Dermis blood vessel endothelial cell (primary cell): ENCODE measurements around the gene ZNF484. TPM values are rescaled to one million over a fixed set of nuclear protein-coding genes. Genes with fewer than 3 reads are reported as not detected.
"Not testable (repeated sequence)": the region's sequence is repeated elsewhere in the genome, so short reads cannot be mapped to it uniquely, and the experiment has no call there.

Experiments used
- DNase-seq: peaks from one replicate; pipeline ENCODE4 v3.0.0; 2010
- total RNA-seq: library from RNA; depleted of rRNA; stranded (reverse); fragments of >200 nt; gene quantifications from 2 replicates; pipeline ENCODE4 v1.2.3, GENCODE V29; 2014

The ZNF484 gene
- 15.0 and 15.4 TPM in 2 replicates for total RNA-seq

- peak; percentile 99 for DNase-seq
These were observed at the start of gene ZNF484 for GRCh38 chr9:92877531-92878430. Gene ZNF484, minus strand, starts transcription at chr9:92878038. Its CDS starts 3,009 bp downstream, at chr9:92875029.

DNA sequence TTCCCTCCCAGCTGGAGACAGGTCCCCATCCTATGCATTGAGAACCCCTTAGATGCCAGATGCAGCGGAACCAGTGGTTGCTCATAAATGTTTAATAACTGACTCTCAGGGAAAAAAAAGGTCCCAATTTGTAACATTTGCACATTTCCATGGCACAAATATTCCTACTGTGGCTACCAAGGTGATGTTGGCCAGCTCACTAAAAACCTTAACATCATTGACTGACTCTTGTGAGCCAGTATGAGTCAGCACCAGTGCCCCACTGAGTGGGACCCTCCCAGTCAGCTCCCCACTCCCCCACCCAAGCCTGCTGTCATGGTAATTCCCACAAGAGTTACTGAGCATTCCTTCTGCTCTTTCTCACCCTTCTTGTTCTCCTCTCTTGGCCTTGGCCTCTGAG is 42.6 kb upstream of the ZNF484 start:
- DNase-seq = no peak

DNA sequence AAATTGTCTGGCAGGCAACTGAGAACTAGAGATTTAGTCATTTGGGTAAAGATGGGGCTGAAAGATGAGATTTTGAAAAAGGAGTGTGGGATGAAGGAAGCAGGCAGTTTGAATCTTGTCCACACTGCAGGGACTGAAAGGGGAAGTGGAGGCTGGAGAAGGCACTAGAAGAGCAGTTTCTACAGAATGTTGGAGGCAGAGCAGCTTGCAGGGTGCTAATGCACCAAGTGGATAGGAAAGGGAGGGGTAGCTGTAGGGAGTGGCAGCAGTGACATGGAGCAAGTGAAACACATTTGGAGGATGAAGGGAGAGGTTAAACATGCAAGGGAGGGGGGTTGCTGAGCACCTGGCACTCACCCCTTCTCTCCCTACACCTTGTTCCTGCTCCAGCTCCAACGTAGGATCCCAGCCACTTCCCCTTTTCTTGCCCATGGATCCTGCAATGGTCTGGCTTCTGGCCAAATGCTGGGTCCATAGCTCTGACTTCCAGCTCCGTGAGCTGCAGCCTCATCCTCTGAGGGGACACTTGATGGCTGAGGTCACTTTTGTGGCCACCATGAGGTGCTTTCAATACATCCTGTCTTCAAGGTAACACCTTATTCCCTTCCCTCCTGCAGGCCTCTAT is 39.5 kb upstream of the ZNF484 start:
- DNase-seq = no peak

DNA sequence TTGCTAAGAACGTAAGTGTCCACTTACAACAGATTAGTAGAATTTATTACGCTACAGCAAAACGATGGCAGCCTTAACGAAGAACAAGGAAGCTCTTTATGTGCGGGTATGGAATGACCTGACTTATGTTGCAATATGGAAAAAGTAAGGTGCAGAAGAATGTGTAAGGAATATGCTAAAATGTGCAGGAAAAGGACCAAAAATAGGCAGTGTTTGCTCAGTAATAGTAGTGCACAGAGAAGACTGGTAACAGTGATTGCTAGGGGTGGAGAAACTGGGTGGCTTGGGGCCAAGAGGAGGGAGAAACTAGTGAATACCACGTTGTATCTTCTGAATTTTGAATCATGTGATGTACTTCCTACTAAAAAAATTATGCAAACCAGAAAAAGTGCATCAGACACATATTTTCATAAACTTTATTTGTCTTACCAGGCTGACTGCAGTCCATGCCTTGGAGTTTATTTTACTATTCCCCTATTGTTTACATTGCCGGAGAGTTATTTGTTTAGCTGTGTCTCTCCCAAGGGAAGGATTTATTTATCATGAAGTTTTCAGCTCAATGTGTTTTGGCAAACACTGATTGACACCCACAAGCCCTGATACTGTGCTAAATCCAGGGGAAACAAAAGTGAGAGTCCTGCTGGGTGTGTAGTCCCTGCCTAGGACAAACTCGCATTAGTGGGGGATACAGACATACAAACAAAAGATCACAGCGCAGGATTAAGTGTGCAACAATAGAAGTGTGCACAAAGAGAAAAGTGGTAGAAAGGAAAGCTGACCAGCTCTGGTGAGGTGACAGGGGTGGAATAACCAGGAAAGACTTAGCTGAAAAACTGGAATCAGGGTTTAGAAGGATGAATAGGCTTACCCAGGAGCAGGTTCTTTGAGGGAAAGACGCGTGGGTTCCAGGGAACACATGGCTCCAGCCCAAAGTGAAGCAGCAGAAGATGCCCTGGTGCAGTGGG is 34.0 kb upstream of the ZNF484 start:
- no peak for DNase-seq

DNA sequence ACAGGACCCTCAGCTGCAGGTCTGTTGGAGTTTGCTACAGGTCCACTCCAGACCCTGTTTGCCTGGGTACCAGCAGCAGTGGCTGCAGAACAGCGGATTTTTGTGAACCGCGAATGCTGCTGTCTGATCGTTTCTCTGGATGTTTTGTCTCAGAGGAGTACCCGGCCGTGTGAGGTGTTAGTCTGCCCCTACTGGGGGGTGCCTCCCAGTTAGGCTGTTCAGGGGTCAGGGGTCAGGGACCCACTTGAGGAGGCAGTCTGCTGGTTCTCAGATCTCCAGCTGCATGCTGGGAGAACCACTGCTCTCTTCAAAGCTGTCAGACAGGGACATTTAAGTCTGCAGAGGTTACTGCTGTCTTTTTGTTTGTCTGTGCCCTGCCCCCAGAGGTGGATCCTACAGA is 27.3 kb upstream of the ZNF484 start:
- DNase-seq = not testable (repeated sequence)

DNA sequence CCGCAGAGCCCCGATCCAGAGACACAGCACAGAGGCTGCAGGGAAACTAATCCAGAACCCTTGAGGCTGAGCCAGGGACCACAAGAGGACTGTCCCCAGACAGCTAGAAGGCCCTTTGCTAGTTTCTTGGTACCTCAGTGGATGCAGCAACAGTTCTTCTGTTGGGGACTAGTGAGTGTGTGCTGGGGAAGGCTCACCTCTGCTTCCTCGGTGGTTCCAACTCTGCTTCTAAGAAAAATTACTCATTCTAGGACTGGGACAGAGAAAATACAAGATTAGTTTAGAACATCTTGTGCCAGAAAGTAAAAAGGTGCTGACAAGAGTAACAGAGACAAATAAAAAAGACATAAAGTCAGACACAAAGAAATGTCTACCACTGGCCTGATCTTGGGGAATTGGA is 19.5 kb upstream of the ZNF484 start:
- DNase-seq = no peak

GRCh38 chr9:92895812-92896436 is 18.1 kb upstream of the ZNF484 start:
- no peak for DNase-seq

DNA sequence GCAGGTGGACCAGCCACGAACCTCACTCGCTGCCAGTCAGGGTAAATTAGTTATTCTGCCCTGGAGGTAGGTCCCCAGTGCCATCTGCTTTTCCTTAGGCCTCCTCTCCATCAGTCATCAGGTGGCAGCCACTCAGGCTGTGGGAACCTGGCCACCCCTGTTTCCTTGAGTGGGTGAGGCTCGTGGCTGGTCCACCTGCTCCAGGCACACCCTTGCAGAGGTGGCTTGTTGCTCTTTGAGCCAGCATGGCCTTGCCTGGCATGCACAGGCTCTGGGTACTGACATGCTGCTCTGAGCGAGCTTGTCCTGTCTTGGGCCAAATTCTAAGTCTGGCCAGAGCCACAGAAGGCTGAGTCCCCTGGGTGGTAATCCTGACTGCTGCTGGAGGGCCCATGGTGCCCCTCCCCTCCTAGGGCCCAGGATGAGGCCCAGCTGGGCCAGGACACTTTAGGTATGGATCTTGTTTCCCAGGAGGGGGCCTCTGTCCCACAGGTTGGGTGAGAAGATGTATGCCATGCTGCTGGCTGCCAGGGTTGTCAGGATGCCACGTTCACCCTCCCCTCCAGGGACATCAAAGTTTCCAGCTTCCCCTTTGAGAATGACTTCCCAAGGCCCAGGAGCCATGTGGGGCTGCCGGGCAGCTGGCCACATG is 17.0 kb upstream of the ZNF484 start:
- DNase-seq = no peak

DNA sequence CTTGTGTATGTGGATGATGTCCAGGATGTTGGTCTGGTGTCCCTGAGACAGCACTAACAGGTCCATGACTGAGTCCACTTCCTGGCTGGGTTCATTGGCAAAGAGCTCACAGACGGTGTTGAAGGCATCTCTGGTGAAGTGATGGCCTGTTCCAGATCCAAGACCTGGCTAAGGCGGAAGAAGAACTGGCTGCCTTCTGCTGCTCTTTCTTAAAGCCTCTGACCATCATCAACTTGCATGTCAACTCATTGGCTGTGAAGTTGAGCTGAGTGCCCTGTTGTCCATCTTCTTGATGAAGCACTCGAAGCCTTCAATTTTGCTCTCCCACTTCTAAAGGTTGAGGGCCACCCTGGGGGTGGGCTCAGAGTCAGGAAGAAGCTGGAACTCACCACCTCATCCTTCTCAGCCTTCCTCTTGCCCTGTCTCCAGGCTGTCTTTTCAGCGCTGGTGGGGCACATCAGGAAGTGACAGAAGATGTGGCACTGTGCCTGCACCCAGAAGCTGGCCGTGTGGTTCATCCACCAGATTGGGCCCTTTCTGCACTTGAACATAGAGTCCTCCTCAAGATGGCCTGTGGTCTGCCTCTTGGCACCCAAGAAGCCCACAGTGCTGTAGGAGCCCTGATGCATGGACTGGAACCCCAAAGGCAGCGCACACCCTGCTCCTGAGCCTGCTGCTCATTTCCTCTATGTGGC is 16.2 kb upstream of the ZNF484 start:
- not testable (repeated sequence) for DNase-seq

GRCh38 chr9:92892276-92892675 is 14.4 kb upstream of the ZNF484 start:
- DNase-seq = not testable (repeated sequence)

DNA sequence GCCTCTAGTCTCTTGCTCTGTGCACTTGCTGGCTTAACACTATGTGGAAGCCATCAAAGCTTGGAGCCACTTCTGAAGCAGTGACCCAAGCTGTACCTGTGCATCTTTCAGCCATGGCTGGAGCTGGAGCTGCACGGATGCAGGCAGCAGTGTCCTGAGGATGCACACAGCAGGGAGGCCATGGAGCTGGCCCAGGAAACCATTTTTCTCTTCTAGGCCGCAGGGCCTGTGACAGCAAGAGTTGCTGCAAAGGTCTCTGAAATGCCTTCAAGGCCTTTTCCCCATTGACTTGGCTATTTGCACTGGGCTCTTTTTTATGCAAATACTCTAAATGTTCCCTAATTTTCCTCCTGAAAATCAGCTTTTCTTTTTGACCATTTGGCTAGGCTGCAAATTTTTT is 12.9 kb upstream of the ZNF484 start:
- no peak for DNase-seq

DNA sequence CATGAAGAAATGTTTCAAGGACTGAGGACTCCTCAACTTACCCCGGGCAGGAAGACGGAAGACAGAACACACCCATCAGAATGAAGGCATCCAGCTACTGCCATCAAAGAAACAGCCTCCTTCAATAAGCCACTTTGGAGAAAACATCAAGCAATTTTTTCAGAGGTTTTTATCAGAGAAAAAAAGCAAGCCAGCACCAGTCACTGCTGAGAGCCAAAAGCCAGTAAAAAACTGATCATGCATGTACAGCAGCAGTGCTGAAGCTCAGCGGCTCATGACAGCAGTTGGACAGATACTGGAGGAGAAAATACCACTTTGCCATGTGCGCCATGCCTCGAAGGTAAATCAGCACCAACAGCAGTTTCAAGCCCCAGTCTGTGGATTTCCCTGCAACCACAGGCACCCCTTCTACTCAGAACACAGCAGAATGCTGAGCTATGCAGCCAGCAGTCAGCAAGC is 10.1 kb upstream of the ZNF484 start:
- no peak for DNase-seq

DNA sequence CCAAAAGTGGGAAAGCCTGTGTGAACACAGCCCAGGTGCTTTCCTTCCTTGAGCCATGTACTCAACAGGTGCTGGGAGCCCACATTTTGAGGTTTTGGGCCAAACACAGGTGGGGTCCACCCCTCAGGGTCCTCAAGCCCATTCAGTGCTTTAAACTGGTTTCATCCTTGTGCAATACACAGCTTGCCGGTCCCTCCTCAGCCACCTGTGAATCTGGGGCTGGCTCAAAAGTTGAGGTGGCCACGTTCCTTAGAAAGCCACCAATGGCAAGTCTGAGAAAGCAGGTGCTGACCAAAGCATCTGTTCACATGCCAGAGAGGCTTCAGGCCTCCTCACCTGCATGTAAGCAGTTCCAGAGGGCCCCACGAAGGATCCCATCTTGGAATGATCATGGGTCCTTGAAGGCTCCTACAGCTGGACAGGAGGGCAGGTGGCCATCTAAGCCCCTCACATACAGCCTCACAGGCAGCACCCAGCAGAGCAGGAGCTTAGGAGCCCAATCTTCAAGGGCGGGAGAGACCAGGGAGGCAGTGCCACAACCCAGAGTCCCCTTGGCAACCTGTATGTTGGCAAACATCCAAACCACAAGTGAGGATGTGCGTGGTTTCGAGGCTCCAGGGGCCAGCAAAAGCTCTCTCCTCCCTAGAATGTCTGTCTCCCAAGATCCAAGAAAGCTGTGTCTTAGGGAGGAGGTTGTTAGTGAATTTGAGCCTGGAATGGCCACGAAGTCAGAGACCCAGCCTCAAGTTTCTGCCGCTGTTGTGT is 9.2 kb upstream of the ZNF484 start:
- not testable (repeated sequence) for DNase-seq

GRCh38 chr9:92883666-92884405 is 6.0 kb upstream of the ZNF484 start:
- not testable (repeated sequence) for DNase-seq

GRCh38 chr9:92882276-92882675 is 4.4 kb upstream of the ZNF484 start:
- no peak for DNase-seq

DNA sequence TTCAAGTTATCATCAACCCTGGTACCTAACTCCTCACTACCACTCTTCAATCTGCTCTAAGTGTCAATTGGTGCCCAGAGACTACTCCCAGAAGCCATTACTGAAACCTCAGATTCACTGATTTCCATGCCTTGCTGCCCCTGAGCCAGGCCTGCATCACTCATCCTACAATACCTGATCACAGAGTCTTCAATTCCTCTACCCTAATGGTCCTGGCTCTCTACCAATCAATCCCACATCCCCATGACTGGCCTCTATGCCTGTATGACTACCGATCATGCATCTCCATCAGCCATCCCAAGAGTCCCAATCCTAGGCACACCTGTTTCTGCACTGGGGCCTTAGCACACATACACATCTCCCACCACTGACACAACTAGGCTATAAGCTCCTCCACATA is 2.5 kb downstream of the ZNF484 start:
- DNase-seq = no peak

GRCh38 chr9:92870289-92870688 is 7.5 kb downstream of the ZNF484 start:
- DNase-seq = no peak

GRCh38 chr9:92866600-92866999 is 11.2 kb downstream of the ZNF484 start:
- not testable (repeated sequence) for DNase-seq

- no peak for DNase-seq
These were observed 13.7 kb downstream of the ZNF484 start for GRCh38 chr9:92864152-92864551.

GRCh38 chr9:92860867-92861266 is 17.0 kb downstream of the ZNF484 start:
- DNase-seq = no peak
